Measurements from ENCODE around the gene FAM47E.
"Not testable (repeated sequence)": the region's sequence is repeated elsewhere in the genome, so short reads cannot be mapped to it uniquely, and the experiment has no call there.

The FAM47E gene

DNA sequence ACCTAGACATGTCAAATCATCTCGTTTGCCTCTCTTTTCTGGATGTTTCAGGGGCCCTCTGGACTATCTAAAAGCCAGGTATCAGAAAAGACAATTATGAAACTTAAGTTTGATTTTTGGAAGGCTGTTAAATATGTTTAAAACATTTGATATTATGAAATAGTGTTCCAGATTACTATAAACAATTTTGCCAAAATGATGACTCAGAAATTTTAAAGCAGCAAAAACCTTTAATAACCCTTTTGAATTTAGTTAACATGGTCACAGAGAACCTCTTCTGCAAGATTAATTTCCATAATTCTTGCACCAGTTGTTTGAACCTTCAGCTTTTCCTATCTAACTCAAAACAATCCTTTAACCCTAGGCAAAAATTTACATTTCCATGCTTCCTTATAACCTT, 18.8 kb upstream of the FAM47E start:
- DNase-seq, result no peak

DNA sequence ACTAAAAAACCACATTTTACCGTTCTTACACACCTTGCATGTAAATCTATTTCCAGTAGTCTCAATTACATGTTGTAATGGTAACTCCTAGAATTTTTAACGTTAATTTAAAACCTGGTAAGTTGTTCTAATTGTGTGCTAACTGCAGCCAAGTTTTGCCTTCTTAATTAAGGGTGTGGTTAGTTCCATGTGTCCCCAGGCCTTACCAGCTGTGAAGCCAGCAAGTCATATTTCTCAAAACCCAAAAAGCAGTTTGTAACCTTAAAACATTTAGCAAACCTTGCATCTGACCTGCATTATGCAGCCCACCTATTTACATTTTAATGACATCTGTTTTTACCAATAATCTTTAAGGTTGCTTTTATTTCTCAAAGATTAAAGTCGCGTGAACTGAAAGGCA, 18.4 kb upstream of the FAM47E start:
- DNase-seq, result no peak

GRCh38 chr4:76233529-76233928, 18.0 kb upstream of the FAM47E start:
- DNase-seq, result no peak

GRCh38 chr4:76233967-76234678, 17.4 kb upstream of the FAM47E start:
- DNase-seq, result no peak

GRCh38 chr4:76234679-76235044, 16.9 kb upstream of the FAM47E start:
- DNase-seq, result no peak

DNA sequence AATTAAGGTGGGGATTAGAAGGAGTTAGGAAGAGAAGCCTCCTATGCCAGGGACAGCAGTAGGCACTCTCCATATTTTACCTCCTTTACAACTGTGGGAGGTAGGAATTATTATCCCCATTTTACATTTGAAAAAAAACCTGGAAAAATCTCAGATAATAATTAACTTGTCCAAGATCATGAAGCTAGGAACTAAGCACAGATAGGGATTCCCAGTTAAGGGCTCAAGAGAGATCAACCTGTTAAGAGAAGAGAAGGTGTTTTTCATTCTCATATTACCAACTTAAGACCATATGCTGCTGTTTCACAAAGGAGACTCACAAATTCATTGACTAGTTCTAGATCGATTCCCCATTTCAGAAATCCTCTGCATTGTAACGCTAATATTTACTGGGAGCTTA, 16.1 kb upstream of the FAM47E start:
- no peak for DNase-seq

DNA sequence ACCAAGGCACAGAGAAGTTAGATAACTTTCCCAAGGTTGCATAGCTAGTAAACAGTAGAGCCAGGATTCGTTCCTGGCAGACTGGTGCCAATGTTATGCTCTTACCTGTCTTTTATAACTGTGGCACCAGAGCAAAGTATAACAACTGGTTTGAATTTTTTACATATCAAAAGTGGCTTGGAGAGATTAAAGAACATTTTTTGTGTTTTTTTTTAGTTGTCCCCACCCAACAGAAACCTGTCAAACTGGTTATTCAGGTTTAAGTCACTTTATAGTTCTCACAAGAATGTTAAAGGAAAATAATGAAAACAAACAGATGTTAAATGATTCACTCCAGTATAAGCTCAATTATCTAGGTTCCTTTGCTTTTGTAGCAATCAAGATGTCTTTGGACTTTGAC, 15.6 kb upstream of the FAM47E start:
- DNase-seq, result no peak

GRCh38 chr4:76238236-76238635, 13.3 kb upstream of the FAM47E start:
- DNase-seq, result no peak

DNA sequence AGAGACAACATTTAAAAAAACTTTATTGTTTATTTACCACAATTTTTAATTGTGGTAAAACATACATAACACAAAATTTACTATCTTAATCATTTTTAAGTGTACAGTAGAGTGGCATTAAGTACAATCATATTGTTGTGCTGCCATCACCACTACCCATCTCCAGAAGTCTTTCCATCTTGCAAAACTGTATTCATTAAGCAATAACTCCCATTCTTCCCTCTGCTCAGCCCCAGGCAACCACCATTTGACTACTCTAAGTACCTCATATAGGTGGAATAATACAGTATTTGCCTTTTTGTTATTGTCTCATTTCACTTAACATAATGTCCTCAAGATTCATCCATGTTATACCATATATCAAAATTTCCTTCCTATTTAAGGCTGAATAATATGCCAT, 12.8 kb upstream of the FAM47E start:
- no peak for DNase-seq

- DNase-seq, result no peak
Observed at GRCh38 chr4:76240236-76240635, 11.3 kb upstream of the FAM47E start.

GRCh38 chr4:76243877-76244276, 7.6 kb upstream of the FAM47E start:
- DNase-seq, result not testable (repeated sequence)

DNA sequence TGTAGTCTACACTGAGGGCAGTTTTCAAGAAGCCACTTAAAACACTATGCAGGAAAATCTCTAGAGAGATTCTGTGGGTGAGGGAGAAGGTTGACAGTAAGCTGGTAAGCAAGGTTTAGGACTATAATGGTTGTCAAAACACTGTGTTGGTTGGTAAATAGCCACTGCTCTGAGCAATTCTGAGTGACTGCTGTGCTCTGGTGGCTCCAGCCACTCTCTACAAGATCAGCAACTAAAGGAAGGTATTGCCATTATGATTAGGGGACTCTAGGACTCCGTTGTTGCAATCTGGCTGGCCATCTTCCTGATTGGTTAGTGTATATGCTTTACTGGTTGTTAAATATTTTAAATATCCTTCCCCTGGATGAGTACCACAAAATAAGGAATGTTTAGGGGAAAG, 5.5 kb upstream of the FAM47E start:
- DNase-seq, result no peak

GRCh38 chr4:76246852-76247251, 4.7 kb upstream of the FAM47E start:
- no peak for DNase-seq

- no peak for DNase-seq
Observed at GRCh38 chr4:76250962-76251361, 559 bp upstream of the FAM47E start.

DNA sequence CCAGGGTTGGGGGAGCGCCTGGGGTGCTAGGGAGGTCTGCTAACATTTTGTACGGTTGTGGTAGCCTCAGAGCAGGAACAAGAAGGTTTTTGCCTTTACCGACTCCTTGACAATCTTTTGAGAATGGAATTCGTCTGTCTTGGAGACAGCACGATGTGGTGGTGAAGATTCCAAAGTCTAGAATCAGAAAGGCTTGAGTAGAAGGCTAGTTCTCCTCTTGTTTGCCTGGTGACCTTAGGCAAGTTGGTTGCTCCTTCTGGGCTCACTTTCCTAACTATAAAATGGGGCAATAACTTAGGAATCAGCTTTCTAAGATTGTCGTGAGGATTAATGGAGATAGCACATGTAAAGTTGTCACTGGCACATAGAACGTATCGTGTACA, 741 bp downstream of the FAM47E start:
- DNase-seq, result no peak

- no peak for DNase-seq
Observed at GRCh38 chr4:76253511-76253910, 2.0 kb downstream of the FAM47E start.

- DNase-seq, result no peak
Observed at GRCh38 chr4:76256032-76256431, 4.5 kb downstream of the FAM47E start.

GRCh38 chr4:76256968-76257367, 5.4 kb downstream of the FAM47E start:
- no peak for DNase-seq

DNA sequence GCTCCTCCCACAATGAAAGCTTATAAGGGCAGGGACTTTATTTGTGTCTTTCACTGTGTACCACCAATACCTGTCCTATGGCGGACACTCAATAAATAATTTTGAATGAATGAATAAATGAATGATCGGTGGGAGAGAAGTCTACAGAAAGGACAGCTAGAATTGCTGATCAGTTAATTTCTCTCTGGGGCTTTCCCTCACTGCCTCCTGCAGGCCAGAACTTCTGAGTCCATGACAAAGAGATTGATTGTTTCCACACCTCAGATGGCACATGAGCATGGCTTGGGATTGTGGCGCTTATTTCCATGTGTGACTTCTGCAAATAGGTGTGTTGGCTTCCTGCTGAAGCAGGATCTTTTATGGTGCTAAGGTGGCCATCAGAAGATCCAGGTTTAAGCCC, 6.3 kb downstream of the FAM47E start:
- DNase-seq, result no peak

DNA sequence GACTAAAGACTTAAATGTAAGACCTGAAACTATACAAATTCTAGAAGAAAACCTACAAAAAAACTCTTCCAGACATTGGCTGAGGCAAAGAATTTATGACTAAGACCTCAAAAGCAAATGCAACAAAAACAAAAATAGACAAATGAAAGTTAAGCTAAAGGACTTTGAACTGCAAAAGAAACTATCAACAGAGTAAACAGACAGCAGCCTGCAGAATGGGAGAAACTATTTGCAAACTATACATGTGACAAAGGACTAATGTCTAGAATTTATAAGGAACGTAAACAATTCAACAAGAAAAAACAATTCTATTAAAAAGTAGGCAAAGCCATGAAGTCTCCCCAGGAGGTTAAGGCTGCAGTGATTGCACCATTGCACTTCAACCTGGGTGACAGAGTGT, 9.1 kb downstream of the FAM47E start:
- DNase-seq, result no peak

GRCh38 chr4:76265631-76266218, 14.2 kb downstream of the FAM47E start:
- no peak for DNase-seq

DNA sequence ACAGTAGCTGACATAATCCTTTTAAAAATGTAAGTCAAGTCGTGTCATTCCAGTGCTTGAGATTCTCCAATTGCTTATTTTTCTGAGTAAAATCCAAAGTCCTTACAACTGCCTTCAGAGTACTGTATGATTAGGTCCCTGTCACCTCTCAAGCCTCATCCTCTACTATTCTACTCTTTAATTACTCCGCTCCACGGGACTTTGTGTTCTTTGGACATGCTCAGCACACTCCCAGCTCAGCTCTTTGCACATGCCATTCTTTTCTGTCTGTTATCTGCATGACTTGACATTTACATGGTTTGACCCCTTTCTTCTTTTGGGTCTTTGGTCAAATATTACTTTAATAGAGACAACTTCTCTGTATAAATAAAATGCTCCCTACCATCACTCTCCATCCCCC, 15.1 kb downstream of the FAM47E start:
- no peak for DNase-seq

- no peak for DNase-seq
Observed at GRCh38 chr4:76267811-76268210, 16.3 kb downstream of the FAM47E start.

DNA sequence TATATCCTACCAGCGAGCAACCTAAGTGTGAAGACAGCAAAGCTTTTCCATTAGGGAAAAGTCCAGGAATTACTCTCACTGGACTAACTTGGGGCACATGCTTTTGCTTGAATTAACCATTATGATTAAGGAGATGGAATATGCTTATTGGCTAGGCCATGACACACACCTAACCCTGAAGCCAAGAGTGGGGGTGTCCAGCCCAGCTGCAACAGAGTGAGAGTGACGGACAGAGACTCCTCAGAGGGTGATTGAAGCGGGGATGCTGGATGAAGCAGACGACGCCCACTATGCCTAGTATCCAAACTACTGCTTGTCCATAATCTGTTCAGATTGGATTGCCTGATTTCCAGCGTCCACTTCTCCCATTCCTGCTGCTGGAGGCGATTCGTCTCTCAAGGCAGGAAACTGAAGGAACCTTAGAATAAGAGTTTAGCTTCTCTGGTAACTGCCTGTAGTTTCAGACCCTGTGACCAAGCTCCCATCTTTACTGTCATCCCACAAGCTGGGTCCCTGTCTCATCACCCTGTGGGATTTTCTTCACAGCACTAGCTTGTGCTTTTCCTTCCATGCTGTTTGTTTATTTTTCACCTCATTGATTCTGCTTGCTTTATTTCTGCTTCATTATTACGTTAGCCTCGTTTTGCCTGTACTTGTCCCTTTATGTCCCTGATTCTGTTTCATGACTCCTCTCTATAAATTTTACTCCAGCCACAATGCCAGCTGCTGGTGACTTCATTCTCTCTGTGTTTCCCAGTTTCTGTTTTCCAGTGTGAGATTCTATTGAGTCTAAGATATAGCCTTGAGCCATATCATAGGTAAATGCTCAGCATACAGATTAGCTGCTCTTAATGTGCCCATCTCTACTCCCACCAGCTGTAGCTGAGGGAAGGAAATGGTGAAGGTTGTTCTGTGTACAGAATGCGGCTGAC, 19.0 kb downstream of the FAM47E start:
- no peak for DNase-seq
